CD4-positive, alpha-beta memory T cell (primary cell): Measurements from ENCODE around the gene CACNA1S. TPM values are rescaled to one million over a fixed set of nuclear protein-coding genes. Genes with fewer than 3 reads are reported as not detected.

Experiments
- CTCF ChIA-PET: fragments of 350-600 bp; sonication (Branson Sonifier 250); formaldehyde crosslinking; loops from one replicate; lab custom pipeline; 2021; ENCODE audit warnings: inconsistent platforms; ENCODE audit not compliant: partially characterized antibody; lab: Charles Lee
- POLR2A ChIA-PET: fragments of 350-600 bp; sonication (Branson Sonifier 250); formaldehyde crosslinking; loops from one replicate; lab custom pipeline; 2021; ENCODE audit not compliant: partially characterized antibody; lab: Charles Lee
- DNase-seq, 5 donors: peaks; one replicate each; pipeline versions ENCODE4 v3.0.0 to v3.0.0-alpha.2; 2020 to 2022; ENCODE audit warnings: mixed read lengths in 1 of 5
- H3K27ac ChIP-seq: one replicate; pipeline ENCODE4 v1.7.0; 2013; ENCODE audit warnings: low read depth, low read length
- H3K27me3 ChIP-seq: 2 replicates; pipeline ENCODE4 v1.7.0; 2013; ENCODE audit warnings: mild to moderate bottlenecking, low read length, moderate library complexity; ENCODE audit not compliant: insufficient read depth
- H3K36me3 ChIP-seq: 2 replicates; pipeline ENCODE4 v1.7.0; 2013; ENCODE audit warnings: mild to moderate bottlenecking, low read length, moderate library complexity; ENCODE audit not compliant: insufficient read depth
- H3K4me1 ChIP-seq: 2 replicates; pipeline ENCODE4 v1.7.0; 2013; ENCODE audit warnings: mild to moderate bottlenecking, low read length, moderate library complexity; ENCODE audit not compliant: insufficient read depth
- H3K4me3 ChIP-seq, 2 donors: one replicate each; pipeline ENCODE4 v1.7.0; 2013; ENCODE audit warnings: low read length in 2 of 2, mild to moderate bottlenecking in 1 of 2
- H3K9me3 ChIP-seq, 2 donors: one replicate each; pipeline ENCODE4 v1.7.0; 2013; ENCODE audit warnings: low read length in 2 of 2, control low read depth in 1 of 2; ENCODE audit not compliant: control insufficient read depth in 1 of 2
- H3K27ac Mint-ChIP-seq, 7 donors: one replicate each; pipeline ENCODE4 v1.8.0; 2020 to 2021; ENCODE audit warnings: mixed read lengths in 7 of 7, mild to moderate bottlenecking in 6 of 7, inconsistent platforms in 3 of 7, moderate library complexity in 3 of 7
- H3K27me3 Mint-ChIP-seq, 2 donors: one replicate each; pipeline ENCODE4 v1.8.0; 2020 to 2021; ENCODE audit warnings: mixed read lengths in 2 of 2
- H3K36me3 Mint-ChIP-seq, 2 donors: one replicate each; pipeline ENCODE4 v1.8.0; 2020 to 2021; ENCODE audit warnings: mixed read lengths in 2 of 2, inconsistent platforms in 1 of 2, mild to moderate bottlenecking in 1 of 2
- H3K4me1 Mint-ChIP-seq, 4 donors: one replicate each; pipeline ENCODE4 v1.8.0; 2020 to 2021; ENCODE audit warnings: mixed read lengths in 4 of 4, mild to moderate bottlenecking in 1 of 4
- H3K4me3 Mint-ChIP-seq, 8 donors: one replicate each; pipeline ENCODE4 v1.8.0; 2020 to 2021; ENCODE audit warnings: mixed read lengths in 8 of 8, mild to moderate bottlenecking in 7 of 8, moderate library complexity in 6 of 8, inconsistent platforms in 3 of 8
- H3K9me3 Mint-ChIP-seq, 8 donors: one replicate each; pipeline ENCODE4 v1.8.0; 2020 to 2021; ENCODE audit warnings: mixed read lengths in 8 of 8, mild to moderate bottlenecking in 5 of 8, inconsistent platforms in 3 of 8, moderate library complexity in 1 of 8
- intact Hi-C: fragments of 100-400 bp; cut with micrococcal nuclease; formaldehyde crosslinking; loops from one replicate; pipeline ENCODE4 v1.15.1; 2023
- polyA plus RNA-seq, 2 donors: library from polyadenylated mRNA; unstranded; fragments of 300-500 nt; fragmentation: Illumina TruSeq; gene quantifications; one replicate each; pipeline ENCODE4 v1.2.3, GENCODE V29; 2021
- total RNA-seq, 2 experiments: library from RNA; stranded (reverse); gene quantifications; one replicate each; pipeline ENCODE4 v1.2.3, GENCODE V29; 2021

CACNA1S gene
- total and polyA plus RNA-seq, 4 experiments from 2014 or later, result not detected

- Mint-ChIP-seq H3K36me3 (peaks cover 57 to 80% of the 10 kb centered on the region in 2 donors), H3K4me3 (no peak overlapping the region), H3K27ac (no peak overlapping the region), H3K9me3 (no peaks in the 10 kb centered on the region), H3K4me1 (no peaks in the 10 kb centered on the region), H3K27me3 (no peaks in the 10 kb centered on the region)
- no peak for DNase-seq
- ChIA-PET POLR2A (no interaction called here), CTCF (interaction anchor here (1.4 kb wide), 1 partner anchor 30 kb away, joined by 3 read pairs; no protein-coding TSS in a partner anchor)
- intact Hi-C loops, result loop anchor here (5.0 kb wide), 1 partner anchor 43 kb away; no protein-coding TSS in a partner anchor
- Histone ChIP-seq H3K4me1 (no peaks in the 10 kb centered on the region), H3K9me3 (no peaks in the 10 kb centered on the region), H3K27me3 (no peaks in the 10 kb centered on the region), H3K4me3 (no peak overlapping the region), H3K36me3 (peaks cover 25% of the 10 kb centered on the region), H3K27ac (no peak overlapping the region)
Measured at GRCh38 chr1:201144701-201145100, 32.5 kb upstream of the CACNA1S start.

- H3K27ac ChIP-seq, result no peak overlapping the region
- ChIA-PET POLR2A (no interaction called here), CTCF (interaction anchor here (1.4 kb wide), 1 partner anchor 30 kb away, joined by 3 read pairs; no protein-coding TSS in a partner anchor)
- H3K27me3 ChIP-seq, result no peaks in the 10 kb centered on the region
- no peak overlapping the region for H3K4me3 ChIP-seq
- no peaks in the 10 kb centered on the region for H3K4me1 ChIP-seq
- H3K4me3 Mint-ChIP-seq, result no peak overlapping the region
- H3K9me3 Mint-ChIP-seq, result no peaks in the 10 kb centered on the region
- H3K4me1 Mint-ChIP-seq, result no peaks in the 10 kb centered on the region
- H3K27me3 Mint-ChIP-seq, result no peaks in the 10 kb centered on the region
- no peaks in the 10 kb centered on the region for H3K9me3 ChIP-seq
- DNase-seq, result no peak
- H3K27ac Mint-ChIP-seq, result peak overlapping the region in 1 of 7 donors; percentile 37
- H3K36me3 Mint-ChIP-seq, result peaks cover 57 to 81% of the 10 kb centered on the region in 2 donors
- intact Hi-C loops, result no loop called here
- H3K36me3 ChIP-seq, result peaks cover 25% of the 10 kb centered on the region
Measured at GRCh38 chr1:201143726-201144635, 31.8 kb upstream of the CACNA1S start.

- Mint-ChIP-seq H3K27me3 (no peaks in the 10 kb centered on the region), H3K4me3 (no peak overlapping the region), H3K9me3 (no peaks in the 10 kb centered on the region), H3K27ac (no peak overlapping the region), H3K4me1 (no peaks in the 10 kb centered on the region), H3K36me3 (peaks cover 57 to 82% of the 10 kb centered on the region in 2 donors)
- Histone ChIP-seq H3K36me3 (peaks cover 25% of the 10 kb centered on the region), H3K4me3 (no peak overlapping the region), H3K27ac (no peak overlapping the region), H3K9me3 (no peaks in the 10 kb centered on the region), H3K27me3 (no peaks in the 10 kb centered on the region), H3K4me1 (no peaks in the 10 kb centered on the region)
- intact Hi-C loops, result no loop called here
- no peak for DNase-seq
- ChIA-PET CTCF (interaction anchor here (1.2 to 1.5 kb wide), 2 partner anchors 24 to 28 kb away, joined by 4 to 5 read pairs; no protein-coding TSS in a partner anchor), POLR2A (no interaction called here)
Measured at GRCh38 chr1:201142849-201143725, 30.9 kb upstream of the CACNA1S start.

- Mint-ChIP-seq H3K4me1 (no peaks in the 10 kb centered on the region), H3K9me3 (no peaks in the 10 kb centered on the region), H3K27ac (no peak overlapping the region), H3K27me3 (no peaks in the 10 kb centered on the region), H3K36me3 (peaks cover 50 to 77% of the 10 kb centered on the region in 2 donors), H3K4me3 (no peak overlapping the region)
- POLR2A ChIA-PET, result no interaction called here
- Histone ChIP-seq H3K4me3 (no peak overlapping the region), H3K9me3 (no peaks in the 10 kb centered on the region), H3K4me1 (no peaks in the 10 kb centered on the region), H3K27ac (no peak overlapping the region), H3K36me3 (peaks cover 24% of the 10 kb centered on the region), H3K27me3 (no peaks in the 10 kb centered on the region)
- DNase-seq, result no peak
- intact Hi-C loops, result no loop called here
- CTCF ChIA-PET, result interaction anchor here (1.2 to 1.5 kb wide), 3 partner anchors 8 to 28 kb away, joined by 3 to 5 read pairs (median 4); no protein-coding TSS in a partner anchor
Measured at GRCh38 chr1:201142011-201142848, 30.0 kb upstream of the CACNA1S start.

GRCh38 chr1:201141418-201141817 is 29.2 kb upstream of the CACNA1S start:
- peaks cover 21% of the 10 kb centered on the region for H3K36me3 ChIP-seq
- Mint-ChIP-seq H3K27me3 (no peaks in the 10 kb centered on the region), H3K4me3 (no peak overlapping the region), H3K9me3 (no peaks in the 10 kb centered on the region), H3K36me3 (peaks cover 45 to 73% of the 10 kb centered on the region in 2 donors), H3K27ac (no peak overlapping the region), H3K4me1 (no peaks in the 10 kb centered on the region)
- no peaks in the 10 kb centered on the region for H3K9me3 ChIP-seq
- CTCF ChIA-PET, result interaction anchor here (0.9 to 1.2 kb wide), 2 partner anchors 9 to 33 kb away, joined by 3 read pairs; no protein-coding TSS in a partner anchor
- no peaks in the 10 kb centered on the region for H3K27me3 ChIP-seq
- POLR2A ChIA-PET, result no interaction called here
- no peak for DNase-seq
- H3K4me1 ChIP-seq, result no peaks in the 10 kb centered on the region
- H3K27ac ChIP-seq, result no peak overlapping the region
- no peak overlapping the region for H3K4me3 ChIP-seq
- intact Hi-C loops, result no loop called here

GRCh38 chr1:201140941-201141260 is 28.7 kb upstream of the CACNA1S start:
- H3K27me3 ChIP-seq, result no peaks in the 10 kb centered on the region
- DNase-seq, result no peak
- no peak overlapping the region for H3K4me3 ChIP-seq
- intact Hi-C loops, result no loop called here
- H3K4me1 Mint-ChIP-seq, result no peaks in the 10 kb centered on the region
- no peak overlapping the region for H3K27ac ChIP-seq
- no peaks in the 10 kb centered on the region for H3K9me3 ChIP-seq
- H3K36me3 ChIP-seq, result peaks cover 17% of the 10 kb centered on the region
- no peaks in the 10 kb centered on the region for H3K4me1 ChIP-seq
- H3K36me3 Mint-ChIP-seq, result peaks cover 40 to 70% of the 10 kb centered on the region in 2 donors
- no peak overlapping the region for H3K4me3 Mint-ChIP-seq
- POLR2A ChIA-PET, result no interaction called here
- CTCF ChIA-PET, result interaction anchor here (0.9 to 1.2 kb wide), 2 partner anchors 9 to 32 kb away, joined by 3 read pairs; no protein-coding TSS in a partner anchor
- no peaks in the 10 kb centered on the region for H3K9me3 Mint-ChIP-seq
- no peaks in the 10 kb centered on the region for H3K27me3 Mint-ChIP-seq
- no peak overlapping the region for H3K27ac Mint-ChIP-seq
